ENCODE results near the gene SDF2L1.
"Not testable (repeated sequence)": the region's sequence is repeated elsewhere in the genome, so short reads cannot be mapped to it uniquely, and the experiment has no call there.

Gene SDF2L1

DNA sequence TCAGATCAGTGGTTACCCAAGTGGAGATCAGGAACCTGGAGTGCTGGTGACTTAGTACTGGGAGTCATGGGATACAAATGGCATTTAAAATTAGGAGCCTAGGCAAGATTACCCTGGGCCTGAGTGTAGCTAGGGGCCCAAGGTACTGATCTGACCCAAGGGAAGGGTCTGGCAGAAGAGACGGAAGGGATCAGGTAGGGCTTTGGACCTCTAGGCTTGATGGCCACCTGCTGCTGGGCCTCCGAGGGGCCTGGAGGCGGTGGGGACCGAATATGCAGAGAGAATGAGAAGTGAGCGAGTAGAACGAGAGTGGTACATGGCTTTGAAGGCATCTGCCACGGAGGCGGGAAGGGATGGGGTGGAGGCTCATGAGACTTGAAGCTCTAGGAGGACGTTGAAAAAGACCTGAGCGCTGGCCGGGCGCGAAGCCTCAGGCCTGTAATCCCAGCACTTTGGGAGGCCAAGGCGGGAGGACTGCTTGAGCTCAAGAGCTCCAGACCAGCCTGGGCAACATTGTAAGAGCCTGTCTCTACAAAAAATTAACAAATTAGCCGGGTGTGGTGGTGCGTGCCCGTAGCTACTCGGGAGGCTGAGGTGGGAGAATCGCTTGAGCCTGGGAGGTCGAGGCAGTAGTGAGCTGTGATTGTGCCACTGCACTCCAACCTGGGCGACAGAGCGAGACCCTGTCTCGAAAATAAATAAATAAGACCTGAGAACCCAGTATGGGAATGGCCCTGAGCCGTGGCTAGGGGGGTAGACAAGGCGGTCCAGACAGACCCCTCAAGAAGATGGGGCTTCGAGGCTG, 23.1 kb downstream of the SDF2L1 start:
- no peak for DNase-seq

DNA sequence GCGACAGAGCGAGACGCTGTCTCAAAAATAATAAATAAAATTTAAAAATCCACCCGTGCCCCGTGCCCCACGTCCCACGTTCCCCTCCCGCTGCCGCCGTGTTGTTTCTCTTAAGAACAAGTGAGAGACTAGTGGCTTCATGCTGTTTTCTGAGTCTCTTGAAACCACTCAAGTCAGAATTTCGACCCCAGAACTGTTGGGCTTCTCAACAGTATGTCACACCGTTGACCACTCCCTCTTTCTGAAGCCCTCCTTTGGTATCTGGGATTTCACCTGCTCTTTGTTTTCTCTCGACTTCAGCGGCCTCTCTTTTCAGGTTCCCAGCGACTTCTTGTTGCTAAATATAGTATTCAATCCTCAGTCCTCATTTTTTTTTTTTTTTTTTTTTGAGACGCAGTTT, 24.7 kb downstream of the SDF2L1 start:
- DNase-seq = no peak

DNA sequence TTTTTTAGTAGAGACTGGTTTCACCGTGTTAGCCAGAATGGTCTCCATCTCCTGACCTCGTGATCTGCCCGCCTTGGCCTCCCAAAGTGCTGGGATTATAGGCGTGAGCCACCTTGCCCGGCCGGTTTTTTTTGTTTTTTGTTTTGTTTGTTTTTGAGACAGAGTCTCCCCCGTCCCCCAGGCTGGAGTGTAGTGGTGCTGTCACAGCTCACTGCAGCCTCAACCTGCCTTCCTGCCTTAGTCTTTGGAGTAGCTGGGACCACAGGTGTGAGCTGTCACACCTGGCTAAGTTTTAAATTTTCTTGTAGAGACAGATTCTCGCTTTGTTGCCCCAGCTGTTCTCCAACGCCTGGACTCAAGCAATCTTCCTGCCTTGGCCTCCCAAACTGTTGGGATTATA, 26.9 kb downstream of the SDF2L1 start:
- DNase-seq = no peak

DNA sequence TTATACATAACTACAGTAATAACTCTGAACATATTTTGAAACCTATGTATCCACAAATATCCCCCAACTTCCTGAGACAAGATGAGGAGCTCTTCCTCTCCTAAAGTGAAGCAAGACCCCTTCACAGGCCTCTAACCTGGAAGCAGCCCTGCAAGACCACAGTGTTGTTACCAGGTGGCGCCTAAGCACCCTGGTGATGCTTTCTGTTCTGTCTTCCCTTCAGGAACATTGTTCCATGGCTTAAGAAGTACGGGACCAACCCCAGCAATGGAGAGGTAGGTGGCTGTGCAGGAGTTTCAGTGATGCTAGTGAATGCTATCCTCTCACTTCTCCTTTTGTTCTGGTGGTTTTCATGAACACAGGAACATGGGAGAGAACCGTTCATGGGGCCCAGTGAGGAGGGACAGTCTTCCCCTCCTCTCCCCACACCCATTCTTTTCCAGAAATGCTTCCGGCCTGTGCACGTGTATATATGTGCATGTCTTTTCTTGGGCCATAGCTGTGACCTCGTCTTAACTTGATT, 30.1 kb downstream of the SDF2L1 start:
- no peak for DNase-seq

DNA sequence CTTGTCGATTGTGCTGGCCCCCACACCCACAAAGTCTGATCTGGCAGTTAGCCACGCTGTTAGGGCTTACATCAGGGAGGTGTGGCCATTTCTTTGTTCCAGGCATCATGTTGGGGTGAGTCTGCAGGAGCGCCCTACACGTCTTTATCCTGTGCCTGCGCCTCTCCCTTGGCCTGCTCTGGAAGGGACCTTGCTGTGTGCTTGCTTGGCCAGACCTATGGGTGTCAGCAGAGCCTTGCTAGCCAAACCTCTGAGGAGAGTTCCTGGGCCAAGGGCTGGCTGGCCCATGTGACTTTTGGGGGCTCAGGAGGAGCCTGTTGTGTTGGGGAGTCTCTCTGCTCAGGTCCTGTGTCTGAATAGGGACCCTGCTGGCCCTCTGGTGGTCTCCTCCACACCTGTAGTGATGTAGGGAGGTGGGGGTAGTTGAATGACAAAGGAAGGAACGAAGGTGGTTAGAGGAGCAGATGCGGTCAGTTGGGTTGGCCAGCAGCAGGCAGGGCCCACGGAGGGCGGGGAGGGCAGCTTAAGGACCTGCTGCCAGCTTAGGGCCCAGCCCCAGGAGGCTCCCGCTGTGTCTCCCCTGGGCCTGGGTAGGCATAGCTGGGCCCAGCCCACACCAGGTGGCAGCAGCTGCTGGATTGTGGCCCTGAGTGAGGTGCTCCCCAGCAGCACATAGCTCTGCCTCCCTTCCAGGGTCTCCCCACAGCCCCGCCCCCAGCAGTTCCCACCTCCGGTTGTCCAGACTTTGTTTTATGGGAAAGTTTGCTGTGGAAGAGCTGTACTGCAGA, 31.6 kb downstream of the SDF2L1 start:
- DNase-seq = no peak

DNA sequence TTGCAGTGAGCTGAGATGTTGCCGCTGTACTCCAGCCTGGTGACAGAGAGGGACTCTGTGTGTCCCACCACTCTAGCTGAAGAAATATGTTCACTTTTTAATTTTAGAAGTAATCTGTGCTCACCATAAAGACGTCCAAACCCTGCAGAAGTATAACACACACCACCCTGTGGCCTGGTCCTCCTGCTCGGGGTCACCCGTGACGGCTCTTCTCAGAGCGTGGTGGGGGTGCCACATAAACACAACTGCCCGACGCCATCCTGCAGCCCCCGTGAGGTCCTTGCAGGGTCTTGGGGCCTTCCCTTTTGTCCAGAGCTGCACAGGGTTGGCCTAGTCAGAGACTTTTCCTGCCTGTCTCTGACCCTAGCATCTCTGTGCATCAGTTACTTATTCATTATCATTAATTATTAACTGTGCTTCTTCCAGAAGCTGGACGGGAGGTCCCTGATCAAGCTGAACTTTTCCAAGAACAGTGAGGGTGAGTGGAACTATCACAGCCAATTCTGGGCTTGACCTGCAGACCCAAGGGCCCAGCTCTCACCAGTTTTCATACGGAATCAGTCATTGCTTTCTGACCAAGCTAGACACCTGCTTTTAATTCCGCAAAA, 32.6 kb downstream of the SDF2L1 start:
- DNase-seq = no peak

DNA sequence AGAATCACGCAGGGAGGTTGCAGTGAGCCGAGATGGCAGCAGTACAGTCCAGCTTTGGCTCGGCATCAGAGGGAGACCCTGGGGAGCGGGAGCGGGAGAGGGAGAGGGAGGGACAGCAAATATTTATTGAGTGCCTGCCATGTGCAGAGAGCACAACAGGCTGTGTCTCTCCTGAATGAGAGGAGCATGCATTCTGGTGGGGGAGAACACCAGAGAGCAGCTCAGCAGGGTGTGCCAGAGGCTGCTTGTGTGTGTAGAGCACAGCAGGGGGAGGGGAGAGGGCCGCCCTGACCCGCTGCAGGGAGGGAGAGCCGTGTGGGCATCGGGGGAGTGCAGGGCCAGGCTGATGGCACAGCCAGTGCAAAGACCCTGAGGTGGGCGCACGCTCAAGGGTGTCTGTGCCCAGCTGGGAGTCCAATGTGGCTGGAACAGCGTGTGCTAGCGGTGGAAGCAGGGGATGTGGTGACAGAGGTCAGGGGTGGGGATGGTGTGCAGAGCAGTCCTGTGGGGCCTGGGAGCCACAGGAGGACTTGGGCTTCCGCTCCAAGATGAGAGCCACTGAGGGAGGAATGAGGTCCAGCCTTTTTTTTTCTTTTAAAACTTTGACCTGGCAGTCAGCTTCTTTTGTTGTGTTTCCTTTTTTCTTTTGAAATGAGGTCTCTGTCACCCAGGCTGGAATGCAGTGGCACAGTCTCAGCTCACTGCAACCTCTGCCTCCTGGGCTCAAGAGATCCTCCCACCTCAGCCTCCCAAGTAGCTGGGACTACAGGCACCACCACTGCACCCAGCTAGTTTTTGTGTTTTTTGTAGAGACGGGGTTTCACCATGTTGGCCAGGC, 35.7 kb downstream of the SDF2L1 start:
- DNase-seq = no peak

DNA sequence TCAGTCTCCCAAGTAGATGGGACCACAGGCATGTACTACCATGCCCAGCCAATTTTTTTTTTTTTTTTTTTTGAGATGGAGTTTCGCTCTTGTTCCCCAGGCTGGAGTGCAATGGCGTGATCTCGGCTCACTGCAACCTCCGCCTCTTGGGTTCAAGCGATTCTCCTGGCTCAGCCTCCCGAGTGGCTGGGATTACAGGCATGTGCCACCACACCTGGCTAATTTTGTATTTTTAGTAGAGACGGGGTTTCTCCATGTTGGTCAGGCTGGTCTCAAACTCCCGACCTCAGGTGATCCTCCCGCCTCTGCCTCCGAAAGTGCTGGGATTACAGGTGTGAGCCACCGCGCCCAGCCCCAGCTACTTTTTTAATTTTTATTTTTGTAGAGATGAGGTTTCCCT, 36.7 kb downstream of the SDF2L1 start:
- not testable (repeated sequence) for DNase-seq

DNA sequence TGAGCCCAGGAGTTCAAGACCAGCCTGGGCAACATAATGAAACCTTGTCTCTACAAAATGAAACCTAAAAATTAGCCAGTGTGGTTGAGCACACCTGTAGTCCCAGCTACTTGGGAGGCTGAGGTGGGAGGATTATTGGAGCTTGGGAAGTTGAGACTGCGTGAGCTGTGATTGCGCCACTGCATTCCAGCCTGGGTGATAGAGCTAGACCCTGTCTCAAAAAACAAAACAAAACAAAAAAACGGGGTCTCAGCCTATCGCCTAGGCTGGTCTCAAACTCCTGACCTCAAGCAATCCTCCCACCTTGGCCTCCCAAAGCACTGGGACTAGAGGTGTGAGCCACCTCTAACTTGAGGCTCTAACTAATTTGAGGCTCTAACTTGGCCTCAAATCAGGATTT, 37.3 kb downstream of the SDF2L1 start:
- no peak for DNase-seq

DNA sequence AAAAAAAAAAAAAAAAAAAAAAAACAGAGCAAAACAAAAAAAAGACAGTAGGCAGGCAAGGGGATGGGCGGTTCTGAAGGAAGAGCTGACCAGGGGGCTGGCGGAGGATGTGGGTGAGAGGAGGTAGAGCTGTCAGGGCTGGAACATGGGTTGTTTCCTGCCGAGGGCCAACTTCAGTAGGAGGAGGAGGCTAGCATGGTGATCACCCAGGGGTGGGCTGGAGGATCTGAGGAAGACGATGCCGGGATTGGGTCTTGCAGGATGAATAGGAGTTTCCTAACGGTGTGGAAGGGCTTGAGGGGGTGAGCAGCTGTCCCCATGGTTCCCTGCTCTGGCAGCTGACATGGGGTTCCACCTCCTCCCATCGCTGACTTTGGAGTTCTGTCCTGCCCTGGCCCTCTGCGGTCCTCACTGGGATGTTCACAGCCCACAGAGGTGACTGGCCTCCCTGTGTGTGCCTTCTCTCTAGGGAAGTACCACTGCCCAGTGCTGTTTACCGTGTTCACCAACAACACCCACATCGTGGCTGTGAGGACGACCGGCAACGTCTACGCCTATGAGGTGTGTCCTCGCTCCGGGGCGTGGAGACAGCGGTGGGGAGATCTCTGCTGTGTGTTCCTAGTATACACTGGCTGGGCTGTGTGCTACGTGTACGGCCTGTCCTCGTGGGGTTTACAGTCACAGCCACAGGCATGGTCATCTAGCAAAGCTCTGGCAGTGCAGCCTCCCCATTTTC, 38.9 kb downstream of the SDF2L1 start:
- DNase-seq = no peak

DNA sequence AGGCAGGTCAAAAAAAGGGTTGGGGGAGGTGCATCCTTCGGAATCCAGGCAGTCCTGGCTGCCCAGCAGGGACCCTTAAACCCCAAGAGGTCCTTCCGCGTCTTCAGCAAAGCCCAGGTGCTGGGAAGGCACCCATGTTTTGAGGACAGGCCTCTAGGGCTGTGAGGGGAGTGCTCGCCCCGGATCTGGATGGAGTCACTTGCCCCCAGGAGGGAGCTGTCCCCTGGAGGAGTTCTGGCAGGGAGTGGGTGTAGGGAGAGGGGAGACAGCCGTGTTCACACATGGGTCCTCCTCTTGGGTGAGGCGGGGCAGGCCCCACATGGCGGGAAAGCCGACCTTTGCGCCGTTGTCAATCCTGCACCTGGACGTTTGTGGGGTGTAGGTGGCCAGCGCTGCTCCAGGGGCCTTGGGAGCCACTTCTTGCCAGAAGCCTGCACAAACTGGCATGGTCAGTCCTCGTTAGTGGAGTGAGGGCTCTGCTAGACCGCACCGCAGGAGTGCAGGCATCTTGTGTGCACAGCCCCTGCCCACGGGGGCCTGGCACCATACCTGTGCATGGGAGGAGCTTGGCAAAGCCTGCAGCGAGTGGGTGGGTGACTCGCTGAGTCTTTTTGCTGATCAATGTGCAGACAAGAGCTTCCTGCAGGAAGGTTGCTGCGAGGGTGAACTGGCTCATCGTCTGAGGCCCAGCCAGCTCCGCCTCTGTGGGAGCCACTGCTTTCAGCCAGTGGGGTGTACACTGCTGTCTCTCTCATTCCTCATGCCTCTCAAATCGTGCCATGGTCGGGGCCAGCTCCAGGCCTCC, 39.7 kb downstream of the SDF2L1 start:
- no peak for DNase-seq

DNA sequence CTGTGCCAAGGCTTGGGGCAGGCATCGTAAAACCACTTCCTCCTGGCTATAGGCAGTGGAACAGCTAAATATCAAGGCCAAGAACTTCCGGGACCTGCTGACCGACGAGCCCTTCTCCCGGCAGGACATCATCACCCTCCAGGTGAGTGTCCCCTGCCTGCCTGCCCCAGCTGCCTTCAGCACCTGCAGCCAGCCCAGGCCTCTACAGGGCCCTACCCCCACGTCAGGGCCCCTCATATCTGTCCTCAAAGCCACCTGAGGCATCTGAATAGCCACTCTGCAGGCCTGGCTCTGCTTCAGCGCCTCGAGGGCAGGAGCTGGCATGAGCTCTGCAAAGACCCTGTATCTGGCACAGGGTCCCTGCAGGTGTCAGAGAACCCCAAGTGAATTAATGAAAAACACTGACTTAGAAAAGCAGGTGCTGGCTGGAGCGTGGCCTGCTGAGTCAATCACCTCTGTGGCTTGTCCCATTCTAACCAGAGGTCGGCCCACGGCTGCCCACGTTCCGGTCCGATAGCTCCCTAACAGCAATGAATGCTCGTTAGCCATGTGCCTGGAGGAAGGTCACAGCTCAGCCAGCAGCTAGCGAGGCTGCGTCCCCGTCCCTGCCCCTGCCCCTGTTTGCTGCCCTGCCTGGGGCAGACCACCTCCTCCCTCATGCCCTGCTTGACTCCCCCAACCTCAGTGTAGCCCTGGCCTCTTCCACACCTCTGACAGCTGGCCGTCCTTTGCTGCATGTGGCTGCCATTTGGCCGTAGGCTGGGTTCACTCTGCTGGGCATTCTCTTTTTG, 40.5 kb downstream of the SDF2L1 start:
- DNase-seq = no peak

DNA sequence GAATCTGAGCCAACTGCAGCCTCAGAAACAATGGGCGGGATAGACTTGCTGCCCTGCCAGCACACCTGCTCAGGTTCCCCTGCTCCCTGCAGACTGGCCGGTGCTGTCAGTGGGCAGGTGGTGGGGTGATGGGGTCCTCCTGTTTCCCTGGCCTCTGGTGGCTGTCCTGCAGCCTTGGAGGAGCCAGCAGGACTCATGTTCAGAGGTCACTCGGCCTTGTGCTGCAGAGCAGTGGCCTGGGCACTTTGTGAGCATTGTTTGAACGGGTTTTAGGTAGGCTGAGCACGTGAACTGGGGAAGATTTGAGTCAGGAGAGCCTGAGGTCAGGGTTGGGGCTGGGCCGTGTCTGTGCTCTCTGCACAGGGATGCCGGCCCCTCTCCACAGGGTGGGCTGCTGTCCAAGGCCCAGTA, 41.3 kb downstream of the SDF2L1 start:
- no peak for DNase-seq

DNA sequence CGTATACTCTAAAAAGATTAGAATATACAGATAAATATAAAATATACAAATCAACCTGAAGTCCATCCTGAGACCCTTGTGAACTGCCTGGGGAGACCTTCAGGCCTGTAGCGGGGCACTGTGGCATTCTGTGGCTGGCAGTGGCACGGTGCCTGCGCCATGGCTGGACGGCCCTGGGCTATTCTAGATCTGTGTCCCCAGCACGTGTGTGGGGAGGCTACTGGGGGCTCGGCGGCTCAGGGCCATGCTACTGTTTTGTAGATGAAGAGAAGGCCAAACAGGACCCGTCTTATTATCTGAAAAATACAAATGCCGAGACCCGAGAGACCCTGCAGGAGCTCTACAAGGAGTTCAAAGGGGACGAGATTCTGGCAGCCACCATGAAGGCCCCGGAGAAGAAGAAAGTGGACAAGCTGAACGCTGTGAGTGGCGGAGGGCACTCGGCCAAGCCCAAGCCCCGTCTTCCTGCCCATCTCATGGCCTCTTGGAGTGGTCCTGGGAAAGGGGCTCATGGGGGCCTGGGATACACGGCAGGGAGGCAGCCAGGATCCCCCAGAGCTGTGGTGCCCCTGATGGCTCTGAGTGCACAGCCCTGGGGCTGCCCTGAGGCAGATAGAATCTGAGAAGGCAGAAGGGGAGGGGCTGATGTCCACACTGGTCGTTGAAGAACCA, 42.5 kb downstream of the SDF2L1 start:
- no peak for DNase-seq

DNA sequence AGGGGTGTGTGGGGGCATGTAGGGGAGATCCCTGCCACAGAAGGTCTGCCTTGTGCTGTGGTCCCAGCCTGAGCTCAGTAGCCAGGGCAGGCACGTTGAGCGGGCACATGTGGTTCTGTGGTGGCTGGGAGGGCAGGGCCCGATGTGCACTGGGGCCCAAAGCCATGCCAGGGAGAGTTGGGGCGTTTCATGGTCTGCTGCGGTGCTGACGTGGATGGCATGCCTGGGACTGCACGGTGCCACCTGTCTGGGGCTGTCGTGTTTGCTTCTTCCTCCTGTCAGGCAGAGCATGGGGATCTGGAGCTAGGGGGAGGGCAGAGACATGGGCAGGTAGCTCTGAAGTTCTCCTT, 43.0 kb downstream of the SDF2L1 start:
- no peak for DNase-seq

DNA sequence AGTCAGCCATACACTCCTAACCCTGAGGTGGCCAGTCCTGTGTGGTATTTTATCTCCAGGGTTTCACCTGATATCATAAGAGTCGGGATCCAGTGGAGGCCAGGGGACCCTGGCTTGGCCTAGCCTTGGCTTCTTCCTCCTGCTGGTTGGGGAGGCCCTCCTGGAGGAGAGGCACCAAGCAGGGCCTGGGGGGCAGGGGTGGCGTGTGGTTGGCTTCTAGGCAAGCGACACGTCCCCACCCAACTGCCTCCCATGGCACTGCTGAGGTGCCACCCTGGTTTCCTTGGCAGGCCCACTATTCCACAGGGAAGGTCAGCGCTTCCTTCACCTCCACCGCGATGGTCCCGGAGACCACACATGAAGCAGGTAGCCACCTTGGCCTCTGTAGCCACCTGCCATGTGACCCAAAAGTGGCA, 44.1 kb downstream of the SDF2L1 start:
- DNase-seq = no peak

DNA sequence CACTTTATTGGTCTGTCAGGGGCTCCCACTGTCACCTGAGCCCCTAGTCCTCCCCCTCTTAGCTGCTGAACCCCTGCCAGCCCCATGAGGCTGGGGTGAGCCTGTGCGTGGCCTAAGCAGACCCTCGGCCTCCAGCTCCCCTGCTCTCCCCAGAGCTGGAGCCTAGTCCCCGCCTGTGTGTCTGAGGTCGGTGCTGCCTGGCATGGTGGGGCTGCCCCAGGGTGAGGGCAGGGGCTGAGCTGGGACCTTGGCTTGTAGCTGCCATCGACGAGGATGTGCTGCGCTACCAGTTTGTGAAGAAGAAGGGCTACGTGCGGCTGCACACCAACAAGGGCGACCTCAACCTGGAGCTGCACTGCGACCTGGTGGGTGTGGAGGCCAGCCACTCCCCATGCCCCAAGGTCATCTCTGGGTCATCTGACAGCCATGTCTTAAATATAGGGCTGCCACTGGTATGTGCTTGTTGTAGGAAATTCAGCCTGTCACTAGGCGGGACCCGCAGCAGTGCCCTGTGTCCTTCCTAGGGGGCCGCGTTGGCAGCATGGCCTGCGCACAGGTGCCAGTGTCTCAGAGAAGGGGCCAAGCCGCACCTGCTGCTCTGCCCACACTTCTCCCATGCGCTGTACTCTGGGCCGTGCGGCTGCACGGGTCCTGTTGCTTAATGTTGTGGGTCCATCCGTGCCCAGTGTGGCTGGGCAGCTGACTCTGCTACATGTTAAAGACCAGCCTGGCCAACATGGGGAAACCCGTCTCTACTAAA, 44.7 kb downstream of the SDF2L1 start:
- DNase-seq = no peak

DNA sequence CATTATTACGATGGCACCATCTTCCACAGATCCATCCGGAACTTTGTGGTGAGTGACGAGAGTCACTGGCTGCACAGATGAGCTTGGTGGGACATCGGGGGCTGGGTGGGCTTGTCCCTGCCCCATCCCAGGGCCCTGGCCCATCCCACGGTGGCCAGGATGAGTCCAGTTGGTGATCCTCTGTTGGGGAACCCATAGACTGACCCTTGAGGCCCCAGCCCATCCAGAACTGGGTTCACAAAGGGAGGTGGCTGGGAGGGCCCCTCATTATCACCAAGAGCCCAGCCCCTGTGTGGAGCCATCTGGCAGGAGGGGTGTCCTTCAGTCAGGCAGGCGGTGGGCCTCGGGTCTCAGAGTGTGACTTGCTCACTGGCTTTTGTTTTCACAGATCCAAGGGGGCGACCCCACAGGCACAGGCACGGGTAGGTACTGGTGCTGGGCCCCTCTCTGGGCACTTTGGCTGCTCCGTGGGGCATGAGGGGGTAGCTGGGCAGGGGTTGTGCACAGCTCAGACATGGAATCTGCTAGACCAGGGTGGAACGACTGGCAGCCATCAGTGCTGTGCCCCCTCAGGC, 45.7 kb downstream of the SDF2L1 start:
- no peak for DNase-seq

DNA sequence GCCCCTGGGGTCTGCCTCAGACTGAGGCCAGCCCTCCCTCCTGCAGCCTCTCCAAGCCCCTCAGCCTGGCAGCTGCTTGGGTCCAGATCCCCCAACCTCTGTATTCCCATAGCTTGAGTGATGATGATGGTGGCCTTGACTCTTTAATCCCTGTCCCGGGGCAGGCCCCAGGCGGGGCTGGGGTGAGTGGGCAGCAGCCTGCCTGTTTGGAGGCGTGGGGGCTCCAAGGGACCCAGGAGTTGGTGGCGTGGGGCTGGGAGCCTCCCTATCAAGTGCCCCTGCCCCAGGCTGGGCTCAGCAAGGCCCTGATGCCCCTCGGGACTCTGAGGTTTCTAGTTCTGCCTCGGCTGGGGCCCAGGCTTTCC, 46.2 kb downstream of the SDF2L1 start:
- DNase-seq = no peak

All from T1000 (cell line).